ENCODE data around the gene EEF1AKMT4. TPM values are rescaled to one million over a fixed set of nuclear protein-coding genes. Genes with fewer than 3 reads are reported as not detected.

Gene EEF1AKMT4
- total and polyA plus RNA-seq, 10 of the 15 experiments (the other 5 are each of a cell fraction or from before 2014, with no cell fraction given), result 7.5 to 26.8 (median 18.3) TPM

DNA sequence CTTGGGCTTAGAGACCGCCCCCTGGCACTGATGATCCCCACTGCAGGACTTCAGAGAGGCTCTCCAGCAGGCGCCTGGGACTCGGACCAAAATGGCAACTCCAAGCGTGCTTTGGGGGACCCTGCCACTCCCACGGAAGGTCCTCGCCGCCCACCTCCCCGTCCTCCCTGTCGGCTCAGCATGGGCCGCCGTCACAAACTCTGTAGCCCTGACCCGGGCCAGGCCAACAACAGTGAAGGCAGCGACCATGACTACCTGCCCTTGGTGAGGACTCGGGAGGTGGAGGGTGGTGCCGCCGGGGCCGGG, 8.4 kb upstream of the EEF1AKMT4 start:
- Histone ChIP-seq H3K4me2 (ENCODE audit: control insufficient read depth, insufficient read depth) (no peak overlapping the region), H3K9me3 (replicated peaks; ENCODE audit: control insufficient read depth, insufficient read depth, low read length) (no peaks in the 10 kb centered on the region), H3K36me3 (ENCODE audit: control insufficient read depth in 2 of 2, insufficient read depth in 2 of 2, low read length in 1 of 2) (peaks cover 17 to 20% of the 10 kb centered on the region in 2 experiments), H3K4me3 (no peak overlapping the region), H4K20me1 (ENCODE audit: control insufficient read depth, insufficient read depth) (no peaks in the 10 kb centered on the region), H3K27me3 (replicated peaks in 1 of 2; ENCODE audit: control insufficient read depth in 2 of 2, insufficient read depth in 2 of 2, low read length in 1 of 2) (no peaks in the 10 kb centered on the region), H3K9ac (ENCODE audit: control insufficient read depth, insufficient read depth, low read length) (no peak overlapping the region), H3K79me2 (ENCODE audit: control insufficient read depth, insufficient read depth, low read length) (no peaks in the 10 kb centered on the region), H3K27ac (ENCODE audit: control insufficient read depth, insufficient read depth) (no peak overlapping the region), H2AFZ (ENCODE audit: control insufficient read depth, low read depth, low read length) (no peak overlapping the region), H3K4me1 (ENCODE audit: control insufficient read depth, insufficient read depth, low read length) (no peaks in the 10 kb centered on the region)
- CTCF ChIA-PET, result interaction anchor here (1.2 to 1.3 kb wide), 2 partner anchors 9 to 14 kb away, joined by 4 to 5 read pairs; partner anchors contain the start of gene EEF1AKMT4
- FAIRE-seq (no peak), ATAC-seq (no peak), DNase-seq (ENCODE audit: low read depth, low spot score) (no peak)
- SMC1A ChIA-PET (ENCODE audit: uncharacterized antibody, unreplicated experiment), result no interaction called here
- WGBS (ENCODE audit: insufficient coverage, insufficient replicate concordance, low lambda C conversion rate, missing lambda C conversion rate), result 88% methylated on average over 17 of the region's 17 CpGs
- intact Hi-C loops (cut with micrococcal nuclease; ENCODE audit: unreplicated experiment) (no loop called here), in situ Hi-C loops (cut with MboI) (no loop called here)
- POLR2A ChIA-PET, result no interaction called here
- BruUV-seq (replicated peaks), result no TSS peak
- RAD21 ChIA-PET (ENCODE audit: unreplicated experiment), result interaction anchor here (1.1 kb wide), 1 partner anchor 11 kb away, joined by 4 read pairs; no protein-coding TSS in a partner anchor
- TF ChIP-seq, protein P1, sequence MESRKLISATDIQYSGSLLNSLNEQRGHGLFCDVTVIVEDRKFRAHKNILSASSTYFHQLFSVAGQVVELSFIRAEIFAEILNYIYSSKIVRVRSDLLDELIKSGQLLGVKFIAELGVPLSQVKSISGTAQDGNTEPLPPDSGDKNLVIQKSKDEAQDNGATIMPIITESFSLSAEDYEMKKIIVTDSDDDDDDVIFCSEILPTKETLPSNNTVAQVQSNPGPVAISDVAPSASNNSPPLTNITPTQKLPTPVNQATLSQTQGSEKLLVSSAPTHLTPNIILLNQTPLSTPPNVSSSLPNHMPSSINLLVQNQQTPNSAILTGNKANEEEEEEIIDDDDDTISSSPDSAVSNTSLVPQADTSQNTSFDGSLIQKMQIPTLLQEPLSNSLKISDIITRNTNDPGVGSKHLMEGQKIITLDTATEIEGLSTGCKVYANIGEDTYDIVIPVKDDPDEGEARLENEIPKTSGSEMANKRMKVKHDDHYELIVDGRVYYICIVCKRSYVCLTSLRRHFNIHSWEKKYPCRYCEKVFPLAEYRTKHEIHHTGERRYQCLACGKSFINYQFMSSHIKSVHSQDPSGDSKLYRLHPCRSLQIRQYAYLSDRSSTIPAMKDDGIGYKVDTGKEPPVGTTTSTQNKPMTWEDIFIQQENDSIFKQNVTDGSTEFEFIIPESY (IDR thresholded peaks at IDR 0.05), result no peak
- TF ChIP-seq KAT2A (conservative IDR thresholded peaks at IDR 0.05; ENCODE audit: control insufficient read depth, low read depth, low read length) (no peak), RELA (IDR thresholded peaks at IDR 0.05; ENCODE audit: borderline replicate concordance, partially characterized antibody) (no peak), SMAD1 (IDR thresholded peaks at IDR 0.05; ENCODE audit: low read depth, partially characterized antibody) (no peak), RFX5 (IDR thresholded peaks at IDR 0.05; ENCODE audit: low read depth, low read length) (no peak), TCF12 (IDR thresholded peaks at IDR 0.05; ENCODE audit: low read depth, low read length) (no peak), CEBPB (IDR thresholded peaks at IDR 0.05; ENCODE audit: borderline replicate concordance in 1 of 2, low read depth in 2 of 2, low read length in 2 of 2) (no peak)
- TF ChIP-seq, protein P2, sequence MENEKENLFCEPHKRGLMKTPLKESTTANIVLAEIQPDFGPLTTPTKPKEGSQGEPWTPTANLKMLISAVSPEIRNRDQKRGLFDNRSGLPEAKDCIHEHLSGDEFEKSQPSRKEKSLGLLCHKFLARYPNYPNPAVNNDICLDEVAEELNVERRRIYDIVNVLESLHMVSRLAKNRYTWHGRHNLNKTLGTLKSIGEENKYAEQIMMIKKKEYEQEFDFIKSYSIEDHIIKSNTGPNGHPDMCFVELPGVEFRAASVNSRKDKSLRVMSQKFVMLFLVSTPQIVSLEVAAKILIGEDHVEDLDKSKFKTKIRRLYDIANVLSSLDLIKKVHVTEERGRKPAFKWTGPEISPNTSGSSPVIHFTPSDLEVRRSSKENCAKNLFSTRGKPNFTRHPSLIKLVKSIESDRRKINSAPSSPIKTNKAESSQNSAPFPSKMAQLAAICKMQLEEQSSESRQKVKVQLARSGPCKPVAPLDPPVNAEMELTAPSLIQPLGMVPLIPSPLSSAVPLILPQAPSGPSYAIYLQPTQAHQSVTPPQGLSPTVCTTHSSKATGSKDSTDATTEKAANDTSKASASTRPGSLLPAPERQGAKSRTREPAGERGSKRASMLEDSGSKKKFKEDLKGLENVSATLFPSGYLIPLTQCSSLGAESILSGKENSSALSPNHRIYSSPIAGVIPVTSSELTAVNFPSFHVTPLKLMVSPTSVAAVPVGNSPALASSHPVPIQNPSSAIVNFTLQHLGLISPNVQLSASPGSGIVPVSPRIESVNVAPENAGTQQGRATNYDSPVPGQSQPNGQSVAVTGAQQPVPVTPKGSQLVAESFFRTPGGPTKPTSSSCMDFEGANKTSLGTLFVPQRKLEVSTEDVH (IDR thresholded peaks at IDR 0.05; ENCODE audit: low read depth, partially characterized antibody), result no peak
- TF ChIP-seq, protein P3, sequence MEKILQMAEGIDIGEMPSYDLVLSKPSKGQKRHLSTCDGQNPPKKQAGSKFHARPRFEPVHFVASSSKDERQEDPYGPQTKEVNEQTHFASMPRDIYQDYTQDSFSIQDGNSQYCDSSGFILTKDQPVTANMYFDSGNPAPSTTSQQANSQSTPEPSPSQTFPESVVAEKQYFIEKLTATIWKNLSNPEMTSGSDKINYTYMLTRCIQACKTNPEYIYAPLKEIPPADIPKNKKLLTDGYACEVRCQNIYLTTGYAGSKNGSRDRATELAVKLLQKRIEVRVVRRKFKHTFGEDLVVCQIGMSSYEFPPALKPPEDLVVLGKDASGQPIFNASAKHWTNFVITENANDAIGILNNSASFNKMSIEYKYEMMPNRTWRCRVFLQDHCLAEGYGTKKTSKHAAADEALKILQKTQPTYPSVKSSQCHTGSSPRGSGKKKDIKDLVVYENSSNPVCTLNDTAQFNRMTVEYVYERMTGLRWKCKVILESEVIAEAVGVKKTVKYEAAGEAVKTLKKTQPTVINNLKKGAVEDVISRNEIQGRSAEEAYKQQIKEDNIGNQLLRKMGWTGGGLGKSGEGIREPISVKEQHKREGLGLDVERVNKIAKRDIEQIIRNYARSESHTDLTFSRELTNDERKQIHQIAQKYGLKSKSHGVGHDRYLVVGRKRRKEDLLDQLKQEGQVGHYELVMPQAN (conservative IDR thresholded peaks at IDR 0.05), result no peak
- TF ChIP-seq, protein P4, sequence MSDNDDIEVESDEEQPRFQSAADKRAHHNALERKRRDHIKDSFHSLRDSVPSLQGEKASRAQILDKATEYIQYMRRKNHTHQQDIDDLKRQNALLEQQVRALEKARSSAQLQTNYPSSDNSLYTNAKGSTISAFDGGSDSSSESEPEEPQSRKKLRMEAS (IDR thresholded peaks at IDR 0.05; ENCODE audit: low read depth, low read length), result no peak
- TF ChIP-seq, protein P5, sequence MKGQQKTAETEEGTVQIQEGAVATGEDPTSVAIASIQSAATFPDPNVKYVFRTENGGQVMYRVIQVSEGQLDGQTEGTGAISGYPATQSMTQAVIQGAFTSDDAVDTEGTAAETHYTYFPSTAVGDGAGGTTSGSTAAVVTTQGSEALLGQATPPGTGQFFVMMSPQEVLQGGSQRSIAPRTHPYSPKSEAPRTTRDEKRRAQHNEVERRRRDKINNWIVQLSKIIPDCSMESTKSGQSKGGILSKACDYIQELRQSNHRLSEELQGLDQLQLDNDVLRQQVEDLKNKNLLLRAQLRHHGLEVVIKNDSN (IDR thresholded peaks at IDR 0.05; ENCODE audit: borderline replicate concordance, extremely low read length, insufficient read depth, low read depth, low read length), result no peak
- TF ChIP-seq, protein P6, sequence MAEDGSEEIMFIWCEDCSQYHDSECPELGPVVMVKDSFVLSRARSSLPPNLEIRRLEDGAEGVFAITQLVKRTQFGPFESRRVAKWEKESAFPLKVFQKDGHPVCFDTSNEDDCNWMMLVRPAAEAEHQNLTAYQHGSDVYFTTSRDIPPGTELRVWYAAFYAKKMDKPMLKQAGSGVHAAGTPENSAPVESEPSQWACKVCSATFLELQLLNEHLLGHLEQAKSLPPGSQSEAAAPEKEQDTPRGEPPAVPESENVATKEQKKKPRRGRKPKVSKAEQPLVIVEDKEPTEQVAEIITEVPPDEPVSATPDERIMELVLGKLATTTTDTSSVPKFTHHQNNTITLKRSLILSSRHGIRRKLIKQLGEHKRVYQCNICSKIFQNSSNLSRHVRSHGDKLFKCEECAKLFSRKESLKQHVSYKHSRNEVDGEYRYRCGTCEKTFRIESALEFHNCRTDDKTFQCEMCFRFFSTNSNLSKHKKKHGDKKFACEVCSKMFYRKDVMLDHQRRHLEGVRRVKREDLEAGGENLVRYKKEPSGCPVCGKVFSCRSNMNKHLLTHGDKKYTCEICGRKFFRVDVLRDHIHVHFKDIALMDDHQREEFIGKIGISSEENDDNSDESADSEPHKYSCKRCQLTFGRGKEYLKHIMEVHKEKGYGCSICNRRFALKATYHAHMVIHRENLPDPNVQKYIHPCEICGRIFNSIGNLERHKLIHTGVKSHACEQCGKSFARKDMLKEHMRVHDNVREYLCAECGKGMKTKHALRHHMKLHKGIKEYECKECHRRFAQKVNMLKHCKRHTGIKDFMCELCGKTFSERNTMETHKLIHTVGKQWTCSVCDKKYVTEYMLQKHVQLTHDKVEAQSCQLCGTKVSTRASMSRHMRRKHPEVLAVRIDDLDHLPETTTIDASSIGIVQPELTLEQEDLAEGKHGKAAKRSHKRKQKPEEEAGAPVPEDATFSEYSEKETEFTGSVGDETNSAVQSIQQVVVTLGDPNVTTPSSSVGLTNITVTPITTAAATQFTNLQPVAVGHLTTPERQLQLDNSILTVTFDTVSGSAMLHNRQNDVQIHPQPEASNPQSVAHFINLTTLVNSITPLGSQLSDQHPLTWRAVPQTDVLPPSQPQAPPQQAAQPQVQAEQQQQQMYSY (CRISPR knock-in tag; IDR thresholded peaks at IDR 0.05), result no peak
